GM23248 (cell line): ENCODE measurements around the gene PON1.

Experiments used
- EZH2 ChIP-seq: fragments of 200-600 bp; sonication (generic); IDR thresholded peaks from 2 replicates; pipeline ENCODE4 v1.6.1; 2018; ENCODE audit warnings: antibody characterized with exemption, mild to moderate bottlenecking; ENCODE audit not compliant: insufficient read depth, poor library complexity, severe bottlenecking
- EZH2phosphoT487 ChIP-seq: fragments of 200-600 bp; sonication (generic); IDR thresholded peaks from 2 replicates; pipeline ENCODE4 v1.6.1; 2018; ENCODE audit warnings: antibody characterized with exemption, moderate library complexity, mild to moderate bottlenecking, low read depth; ENCODE audit not compliant: insufficient read depth

DNA sequence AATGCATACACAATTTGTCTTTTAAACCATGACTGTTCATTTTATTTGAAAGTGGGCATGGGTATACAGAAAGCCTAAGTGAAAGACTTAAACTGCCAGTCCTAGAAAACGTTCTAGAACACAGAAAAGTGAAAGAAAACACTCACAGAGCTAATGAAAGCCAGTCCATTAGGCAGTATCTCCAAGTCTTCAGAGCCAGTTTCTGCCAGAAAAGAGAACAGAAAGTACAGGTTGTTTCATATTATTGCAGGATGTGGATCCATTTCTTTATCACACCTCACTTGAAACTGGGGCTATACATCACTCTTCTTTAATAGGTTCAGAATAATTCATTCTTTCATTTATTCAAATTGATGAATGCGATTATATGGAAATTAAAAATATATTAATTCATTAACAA, 7.7 kb downstream of the PON1 start:
- TF ChIP-seq EZH2 (no peak), EZH2phosphoT487 (no peak)
